HG03139 (cell line): Measurements from ENCODE around the gene OGFRL1.

Source experiments
- ATAC-seq: cut with Tn5 transposase; IDR thresholded peaks from one replicate; pipeline ENCODE4 v1.9.1; 2021; ENCODE audit not compliant: unreplicated experiment

Gene OGFRL1

GRCh38 chr6:71284785-71285184 lies 3.8 kb upstream of the OGFRL1 start:
- no peak for ATAC-seq

GRCh38 chr6:71287038-71287437 lies 1.6 kb upstream of the OGFRL1 start:
- ATAC-seq, result no peak

GRCh38 chr6:71287926-71288227 lies 734 bp upstream of the OGFRL1 start:
- no peak for ATAC-seq

GRCh38 chr6:71289039-71289801 lies 609 bp downstream of the OGFRL1 start:
- peak; percentile 24 for ATAC-seq

- ATAC-seq, result no peak
Measured at GRCh38 chr6:71289802-71290175, 1.2 kb downstream of the OGFRL1 start.

- ATAC-seq, result no peak
Measured at GRCh38 chr6:71290611-71291010, 2.0 kb downstream of the OGFRL1 start.

- no peak for ATAC-seq
Measured at GRCh38 chr6:71292001-71292400, 3.4 kb downstream of the OGFRL1 start.

- no peak for ATAC-seq
Measured at GRCh38 chr6:71294121-71294523, 5.5 kb downstream of the OGFRL1 start.

GRCh38 chr6:71298459-71298858 lies 9.8 kb downstream of the OGFRL1 start:
- no peak for ATAC-seq

GRCh38 chr6:71299541-71300470 lies 11.2 kb downstream of the OGFRL1 start:
- no peak for ATAC-seq

GRCh38 chr6:71300561-71301168 lies 12.1 kb downstream of the OGFRL1 start:
- ATAC-seq, result no peak

- ATAC-seq, result no peak
Measured at GRCh38 chr6:71301546-71301945, 12.9 kb downstream of the OGFRL1 start.

GRCh38 chr6:71309656-71310055 lies 21.0 kb downstream of the OGFRL1 start:
- no peak for ATAC-seq

- ATAC-seq, result no peak
Measured at GRCh38 chr6:71310261-71310660, 21.6 kb downstream of the OGFRL1 start.

- no peak for ATAC-seq
Measured at GRCh38 chr6:71312089-71312488, 23.5 kb downstream of the OGFRL1 start.

- ATAC-seq, result no peak
Measured at GRCh38 chr6:71317441-71317840, 28.8 kb downstream of the OGFRL1 start.

- no peak for ATAC-seq
Measured at GRCh38 chr6:71320041-71320440, 31.4 kb downstream of the OGFRL1 start.

GRCh38 chr6:71321314-71321713 lies 32.7 kb downstream of the OGFRL1 start:
- ATAC-seq, result no peak

GRCh38 chr6:71324194-71324785 lies 35.7 kb downstream of the OGFRL1 start:
- no peak for ATAC-seq

- no peak for ATAC-seq
Measured at GRCh38 chr6:71326611-71327010, 38.0 kb downstream of the OGFRL1 start.

- no peak for ATAC-seq
Measured at GRCh38 chr6:71330501-71330900, 41.9 kb downstream of the OGFRL1 start.

- no peak for ATAC-seq
Measured at GRCh38 chr6:71332012-71332411, 43.4 kb downstream of the OGFRL1 start.
